Colonic mucosa (tissue), 4 donors: ENCODE data around the gene CORO6. TPM values are rescaled to one million over a fixed set of nuclear protein-coding genes. Genes with fewer than 3 reads are reported as not detected.
"Not testable (repeated sequence)": the region's sequence is repeated elsewhere in the genome, so short reads cannot be mapped to it uniquely, and the experiment has no call there.

Source experiments
- DNase-seq: peaks from one replicate; pipeline ENCODE4 v3.0.0-alpha.2; 2020
- H3K27ac ChIP-seq: fragments of 200-600 bp; one replicate; pipeline ENCODE4 v1.8.0; 2021
- H3K27me3 ChIP-seq: fragments of 200-600 bp; one replicate; pipeline ENCODE4 v1.8.0; 2021
- H3K36me3 ChIP-seq: fragments of 200-600 bp; one replicate; pipeline ENCODE4 v1.8.0; 2021
- H3K4me1 ChIP-seq: fragments of 200-600 bp; one replicate; pipeline ENCODE4 v1.8.0; 2021; ENCODE audit warnings: mild to moderate bottlenecking
- H3K4me3 ChIP-seq: fragments of 200-600 bp; one replicate; pipeline ENCODE4 v1.8.0; 2021
- H3K9ac ChIP-seq, 2 donors: one replicate each; pipeline ENCODE4 v1.7.0; 2013; ENCODE audit warnings: control low read depth in 2 of 2, low read depth in 2 of 2, low read length in 2 of 2
- H3K9me3 ChIP-seq: fragments of 200-600 bp; one replicate; pipeline ENCODE4 v1.8.0; 2021
- intact Hi-C: fragments of 100-400 bp; cut with DNase I; formaldehyde crosslinking; loops from one replicate; pipeline ENCODE4 v1.14.1; 2022
- total RNA-seq, 2 donors: library from RNA; stranded (reverse); fragmentation: NEBNext Ultra II Directional in 1 of 2; extraction: Animal tissue kit (Norgen Biotek cat#: 25700) in 1 of 2; gene quantifications; one replicate each; pipeline ENCODE4 v1.2.1, GENCODE V29; 2021
- TF ChIP-seq, protein P1 (sequence below): fragments of 200-600 bp; IDR thresholded peaks from one replicate; pipeline ENCODE4 v1.8.0; 2022; ENCODE audit warnings: antibody characterized with exemption, mild to moderate bottlenecking
- donor health status: healthy.
- donor health status: DM: no; HTN: no; CAD: no.
- donor health status: DM: no; HTN: no; CAD: no.

Gene CORO6
- total RNA-seq, 2 donors from 2014 or later: 0.62 to 2.5 TPM

DNA sequence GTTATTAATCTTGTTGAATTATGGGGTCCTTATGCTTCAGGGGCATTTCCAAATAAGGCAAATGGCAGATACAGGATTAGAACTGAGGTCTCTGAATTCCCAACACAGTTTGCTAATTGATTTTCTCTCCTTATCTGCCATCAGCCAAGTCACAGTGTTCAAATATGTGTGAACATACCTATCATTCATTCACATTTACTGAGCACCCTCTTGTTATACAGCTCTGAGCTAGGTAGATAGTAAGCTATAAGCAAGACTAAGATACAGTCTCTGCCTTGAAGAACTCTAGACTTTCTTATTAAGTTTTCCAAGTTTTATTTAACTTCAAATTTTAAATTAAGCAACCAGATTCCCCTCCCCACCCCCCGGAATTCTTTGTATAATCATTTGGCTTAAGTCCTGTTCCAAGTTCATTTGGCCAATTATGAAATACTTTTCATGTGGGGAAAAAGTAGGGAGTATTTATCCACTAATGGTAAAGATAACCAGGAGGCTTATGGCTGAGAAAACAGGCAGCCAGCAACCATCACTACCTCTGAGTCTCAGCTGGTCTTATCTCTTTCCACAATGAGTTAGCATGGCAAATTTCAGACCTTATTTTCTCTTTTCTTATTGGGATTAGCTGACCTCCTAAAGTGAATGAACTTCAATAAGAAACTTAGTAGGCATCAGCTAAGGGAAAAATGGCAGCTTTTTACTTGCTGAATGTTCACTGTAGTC is 31.4 kb upstream of the CORO6 start:
- no peak for DNase-seq
- Histone ChIP-seq H3K4me3 (no peak overlapping the region), H3K4me1 (no peaks in the 10 kb centered on the region), H3K27ac (no peak overlapping the region), H3K27me3 (no peaks in the 10 kb centered on the region), H3K36me3 (no peaks in the 10 kb centered on the region), H3K9me3 (no peaks in the 10 kb centered on the region), H3K9ac (no peak overlapping the region)
- TF ChIP-seq, protein P1, sequence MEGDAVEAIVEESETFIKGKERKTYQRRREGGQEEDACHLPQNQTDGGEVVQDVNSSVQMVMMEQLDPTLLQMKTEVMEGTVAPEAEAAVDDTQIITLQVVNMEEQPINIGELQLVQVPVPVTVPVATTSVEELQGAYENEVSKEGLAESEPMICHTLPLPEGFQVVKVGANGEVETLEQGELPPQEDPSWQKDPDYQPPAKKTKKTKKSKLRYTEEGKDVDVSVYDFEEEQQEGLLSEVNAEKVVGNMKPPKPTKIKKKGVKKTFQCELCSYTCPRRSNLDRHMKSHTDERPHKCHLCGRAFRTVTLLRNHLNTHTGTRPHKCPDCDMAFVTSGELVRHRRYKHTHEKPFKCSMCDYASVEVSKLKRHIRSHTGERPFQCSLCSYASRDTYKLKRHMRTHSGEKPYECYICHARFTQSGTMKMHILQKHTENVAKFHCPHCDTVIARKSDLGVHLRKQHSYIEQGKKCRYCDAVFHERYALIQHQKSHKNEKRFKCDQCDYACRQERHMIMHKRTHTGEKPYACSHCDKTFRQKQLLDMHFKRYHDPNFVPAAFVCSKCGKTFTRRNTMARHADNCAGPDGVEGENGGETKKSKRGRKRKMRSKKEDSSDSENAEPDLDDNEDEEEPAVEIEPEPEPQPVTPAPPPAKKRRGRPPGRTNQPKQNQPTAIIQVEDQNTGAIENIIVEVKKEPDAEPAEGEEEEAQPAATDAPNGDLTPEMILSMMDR: no peak
- intact Hi-C loops: no loop called here

DNA sequence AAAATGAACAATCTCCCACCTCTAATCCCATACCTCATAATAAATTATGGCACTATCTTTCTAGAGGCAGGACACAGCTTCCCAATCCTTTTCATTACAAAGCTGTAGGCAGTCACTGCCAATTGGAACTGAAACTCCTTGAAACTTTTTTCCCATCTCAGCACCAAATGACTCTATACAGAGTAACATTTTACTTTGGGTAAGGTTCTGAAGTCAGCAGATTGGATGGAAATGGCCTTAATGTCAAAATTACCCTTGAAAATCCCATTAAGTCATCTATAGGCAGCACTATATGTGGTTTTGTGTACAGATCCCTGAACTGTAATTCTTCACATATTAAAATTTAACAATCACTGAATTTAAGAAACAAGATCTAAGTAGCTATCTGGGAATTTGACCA is 30.3 kb upstream of the CORO6 start:
- no peaks in the 10 kb centered on the region for H3K4me1 ChIP-seq
- no peak overlapping the region for H3K4me3 ChIP-seq
- H3K27ac ChIP-seq: no peak overlapping the region
- H3K36me3 ChIP-seq: peaks cover 3% of the 10 kb centered on the region
- no peaks in the 10 kb centered on the region for H3K27me3 ChIP-seq
- H3K9me3 ChIP-seq: no peaks in the 10 kb centered on the region
- TF ChIP-seq, protein P1: no peak
- no peak for DNase-seq
- intact Hi-C loops: no loop called here
- no peak overlapping the region for H3K9ac ChIP-seq

DNA sequence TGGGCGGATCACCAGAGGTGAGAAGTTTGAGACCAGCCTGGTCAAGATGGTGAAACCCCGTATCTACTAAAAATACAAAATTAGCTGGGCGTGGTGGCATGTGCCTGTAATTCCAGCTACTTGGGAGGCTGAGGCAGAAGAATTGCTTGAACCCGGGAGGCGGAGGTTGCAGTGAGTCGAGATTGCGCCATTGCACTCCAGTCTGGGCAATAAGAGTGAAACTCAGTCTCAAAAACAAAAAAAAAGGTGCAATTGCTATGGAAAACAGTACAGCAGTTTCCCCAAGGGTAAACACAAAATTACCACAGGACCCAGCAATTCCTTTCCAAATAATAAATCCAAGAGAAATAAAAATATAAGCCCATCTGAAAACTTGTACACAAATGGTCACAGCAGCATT is 29.2 kb upstream of the CORO6 start:
- H3K27ac ChIP-seq, H3K9ac ChIP-seq, H3K9me3 ChIP-seq, DNase-seq, H3K4me3 ChIP-seq, intact Hi-C loops, H3K4me1 ChIP-seq, H3K36me3 ChIP-seq, H3K27me3 ChIP-seq: not testable (repeated sequence)

DNA sequence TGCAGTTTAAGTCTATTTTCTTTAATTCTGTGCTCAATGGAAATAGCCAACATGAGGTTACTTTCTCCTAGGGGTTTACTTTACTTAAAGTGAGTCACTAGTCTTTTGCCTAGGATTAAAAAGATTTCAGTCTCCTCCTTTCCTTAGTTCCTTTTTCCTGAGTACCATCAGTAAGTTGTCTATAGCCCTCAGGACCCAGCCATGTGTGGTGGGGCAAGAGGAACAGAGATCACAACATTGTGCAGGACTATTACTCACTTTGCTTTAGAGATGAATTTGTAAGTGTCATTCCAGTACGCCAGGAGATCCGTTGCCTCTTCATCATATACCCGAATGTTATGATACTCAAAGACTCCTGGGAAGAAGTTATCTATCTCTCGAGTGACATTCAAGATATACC is 27.7 kb upstream of the CORO6 start:
- no peak for DNase-seq
- Histone ChIP-seq H3K9ac (no peak overlapping the region), H3K36me3 (peaks cover 3% of the 10 kb centered on the region), H3K9me3 (no peaks in the 10 kb centered on the region), H3K27ac (no peak overlapping the region), H3K4me3 (no peak overlapping the region), H3K4me1 (no peaks in the 10 kb centered on the region), H3K27me3 (no peaks in the 10 kb centered on the region)
- TF ChIP-seq, protein P1: no peak
- intact Hi-C loops: no loop called here

DNA sequence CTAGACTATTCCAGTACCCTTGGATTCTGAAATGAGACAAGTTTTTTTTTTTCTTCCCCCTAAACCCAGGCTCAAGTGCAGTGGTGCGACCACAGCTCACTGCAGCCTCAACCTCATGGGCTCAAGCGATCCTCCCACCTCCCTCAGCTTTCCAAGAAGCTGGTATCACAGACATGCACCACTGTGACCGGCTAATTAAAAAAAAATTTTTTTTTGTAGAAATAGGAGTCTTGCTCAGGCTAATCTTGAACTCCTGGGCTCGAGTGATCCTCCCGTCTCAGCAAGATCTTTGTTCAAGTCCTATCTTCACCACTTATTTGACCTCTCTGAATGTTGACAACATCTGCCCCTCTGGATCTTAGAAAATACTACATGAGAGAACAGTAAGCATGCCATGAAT is 26.6 kb upstream of the CORO6 start:
- no peaks in the 10 kb centered on the region for H3K4me1 ChIP-seq
- intact Hi-C loops: no loop called here
- DNase-seq: no peak
- no peak overlapping the region for H3K4me3 ChIP-seq
- H3K9ac ChIP-seq: no peak overlapping the region
- no peaks in the 10 kb centered on the region for H3K9me3 ChIP-seq
- H3K36me3 ChIP-seq: peaks cover 3% of the 10 kb centered on the region
- TF ChIP-seq, protein P1: no peak
- H3K27ac ChIP-seq: no peak overlapping the region
- no peaks in the 10 kb centered on the region for H3K27me3 ChIP-seq

DNA sequence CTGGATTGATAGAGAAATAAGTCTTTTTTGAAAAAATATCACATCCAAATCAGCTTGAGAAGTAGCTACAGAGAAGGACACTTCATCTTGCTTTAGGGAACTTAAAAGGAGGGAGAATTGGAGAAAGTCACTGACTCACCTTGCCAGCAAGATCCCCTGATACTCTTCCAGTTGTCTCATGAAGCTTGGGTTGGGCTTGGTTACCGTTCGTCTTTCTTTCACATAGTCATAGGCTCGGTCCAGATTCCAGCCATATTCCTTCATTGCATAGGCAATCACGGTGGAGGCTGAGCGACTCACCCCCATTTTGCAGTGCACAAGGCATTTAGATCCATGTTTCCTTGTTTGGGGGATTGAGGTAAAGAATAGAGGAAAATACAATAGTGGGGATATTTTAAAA is 25.3 kb upstream of the CORO6 start:
- no peaks in the 10 kb centered on the region for H3K27me3 ChIP-seq
- no peaks in the 10 kb centered on the region for H3K4me1 ChIP-seq
- DNase-seq: no peak
- H3K9me3 ChIP-seq: no peaks in the 10 kb centered on the region
- intact Hi-C loops: no loop called here
- no peak overlapping the region for H3K4me3 ChIP-seq
- H3K36me3 ChIP-seq: peaks cover 3% of the 10 kb centered on the region
- H3K9ac ChIP-seq: no peak overlapping the region
- H3K27ac ChIP-seq: no peak overlapping the region
- TF ChIP-seq, protein P1: no peak
